ENCODE results near the gene ANKRD61.
"Not testable (repeated sequence)": the region's sequence is repeated elsewhere in the genome, so short reads cannot be mapped to it uniquely, and the experiment has no call there.

ANKRD61 gene

DNA sequence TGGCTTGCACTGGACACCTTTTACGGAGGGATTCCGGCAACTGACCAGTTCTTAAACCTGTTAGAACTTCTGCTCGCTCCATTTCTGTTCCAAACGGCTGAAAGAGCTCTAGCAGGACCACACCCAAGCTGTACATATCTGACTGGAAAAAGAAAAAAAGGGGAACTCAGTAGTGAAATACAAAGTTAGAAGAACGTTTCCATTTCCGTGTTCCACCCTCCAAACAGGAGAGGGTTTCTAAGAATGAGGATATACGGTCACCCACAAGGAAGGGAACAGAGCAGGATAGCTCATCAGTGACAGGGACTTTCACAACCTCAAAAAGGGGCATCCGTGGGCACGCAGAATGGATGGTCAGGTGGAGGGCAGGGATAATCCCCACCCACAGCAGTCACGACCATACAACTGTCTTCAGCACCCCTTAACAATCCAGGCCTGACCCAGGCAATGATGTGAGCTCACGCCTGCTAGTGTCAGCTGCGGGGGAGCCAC is 4.3 kb upstream of the ANKRD61 start:
- no peak for DNase-seq (ENCODE audit: low read depth, low spot score)
- Histone ChIP-seq H3K9me3 (ENCODE audit: low read depth, low read length) (no peaks in the 10 kb centered on the region), H3K9ac (ENCODE audit: insufficient read length) (no peak overlapping the region), H3K36me3 (ENCODE audit: insufficient read depth, low read length) (peaks cover 75% of the 10 kb centered on the region), H3K27ac (no peak overlapping the region), H3K4me3 (no peak overlapping the region)
- TF ChIP-seq EZH2 (IDR thresholded peaks at IDR 0.05) (no peak), FOXP2 (optimal IDR thresholded peaks at IDR 0.05; ENCODE audit: control extremely low read depth, extremely low read length, insufficient read depth) (no peak), POLR2AphosphoS5 (IDR thresholded peaks at IDR 0.05; ENCODE audit: borderline replicate concordance, low read depth, low read length) (no peak)

- no peak for TF ChIP-seq FOXP2 (optimal IDR thresholded peaks at IDR 0.05; ENCODE audit: control extremely low read depth, extremely low read length, insufficient read depth)
- TF ChIP-seq EZH2 (IDR thresholded peaks at IDR 0.05) = no peak
- TF ChIP-seq POLR2AphosphoS5 (IDR thresholded peaks at IDR 0.05; ENCODE audit: borderline replicate concordance, low read depth, low read length) = no peak
- H3K9me3 ChIP-seq (ENCODE audit: low read depth, low read length) = no peaks in the 10 kb centered on the region
- H3K27ac ChIP-seq = no peak overlapping the region; the same call in 1 of the 2 replicates
- no peak overlapping the region for H3K4me3 ChIP-seq
- peaks cover 69% of the 10 kb centered on the region for H3K36me3 ChIP-seq (ENCODE audit: insufficient read depth, low read length)
- H3K9ac ChIP-seq (ENCODE audit: insufficient read length) = no peak overlapping the region
- no peak for DNase-seq (ENCODE audit: low read depth, low spot score)
Observed at GRCh38 chr7:6027806-6028365, 3.3 kb upstream of the ANKRD61 start.

- Histone ChIP-seq H3K27ac (no peak overlapping the region), H3K4me3 (no peak overlapping the region), H3K9me3 (ENCODE audit: low read depth, low read length) (no peaks in the 10 kb centered on the region), H3K9ac (ENCODE audit: insufficient read length) (no peak overlapping the region), H3K36me3 (ENCODE audit: insufficient read depth, low read length) (peaks cover 68% of the 10 kb centered on the region)
- TF ChIP-seq POLR2AphosphoS5 (IDR thresholded peaks at IDR 0.05; ENCODE audit: borderline replicate concordance, low read depth, low read length) (no peak), EZH2 (IDR thresholded peaks at IDR 0.05) (no peak), FOXP2 (optimal IDR thresholded peaks at IDR 0.05; ENCODE audit: control extremely low read depth, extremely low read length, insufficient read depth) (no peak)
- no peak for DNase-seq (ENCODE audit: low read depth, low spot score)
Observed at GRCh38 chr7:6028563-6028962, 2.6 kb upstream of the ANKRD61 start.

DNA sequence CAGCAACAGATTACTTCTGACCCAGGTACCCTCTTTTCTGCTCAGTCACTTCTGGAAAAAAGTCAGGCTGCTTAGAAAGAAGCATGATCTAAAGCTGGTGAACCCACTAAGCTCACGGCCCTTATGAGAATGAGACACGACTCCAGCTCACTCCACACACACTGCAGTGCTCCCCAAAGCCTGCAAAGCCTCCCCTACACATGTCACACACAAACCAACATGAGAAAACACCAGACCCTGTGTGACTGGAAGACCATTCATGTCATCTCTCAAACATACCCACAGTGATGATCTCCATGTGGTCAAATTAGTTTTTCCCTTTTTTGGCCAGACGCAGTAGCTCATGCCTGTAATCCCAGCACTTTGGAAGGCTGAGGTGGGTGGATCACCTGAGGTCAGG is 391 bp downstream of the ANKRD61 start:
- no peak overlapping the region for H3K9ac ChIP-seq (ENCODE audit: insufficient read length)
- DNase-seq (ENCODE audit: low read depth, low spot score) = no peak
- TF ChIP-seq EZH2 (IDR thresholded peaks at IDR 0.05) = no peak
- no peak for TF ChIP-seq POLR2AphosphoS5 (IDR thresholded peaks at IDR 0.05; ENCODE audit: borderline replicate concordance, low read depth, low read length)
- TF ChIP-seq FOXP2 (optimal IDR thresholded peaks at IDR 0.05; ENCODE audit: control extremely low read depth, extremely low read length, insufficient read depth) = no peak
- H3K36me3 ChIP-seq (ENCODE audit: insufficient read depth, low read length) = peaks cover 61% of the 10 kb centered on the region
- H3K9me3 ChIP-seq (ENCODE audit: low read depth, low read length) = no peaks in the 10 kb centered on the region
- H3K4me3 ChIP-seq = no peak overlapping the region
- no peak overlapping the region for H3K27ac ChIP-seq

GRCh38 chr7:6032167-6032566 is 991 bp downstream of the ANKRD61 start:
- H3K4me3 ChIP-seq = no peak overlapping the region
- H3K36me3 ChIP-seq (ENCODE audit: insufficient read depth, low read length) = peaks cover 61% of the 10 kb centered on the region
- TF ChIP-seq POLR2AphosphoS5 (IDR thresholded peaks at IDR 0.05; ENCODE audit: borderline replicate concordance, low read depth, low read length) (no peak), EZH2 (IDR thresholded peaks at IDR 0.05) (no peak), FOXP2 (optimal IDR thresholded peaks at IDR 0.05; ENCODE audit: control extremely low read depth, extremely low read length, insufficient read depth) (no peak)
- H3K9me3 ChIP-seq (ENCODE audit: low read depth, low read length) = no peaks in the 10 kb centered on the region
- H3K27ac ChIP-seq = no peak overlapping the region
- no peak overlapping the region for H3K9ac ChIP-seq (ENCODE audit: insufficient read length)
- DNase-seq (ENCODE audit: low read depth, low spot score) = no peak

DNA sequence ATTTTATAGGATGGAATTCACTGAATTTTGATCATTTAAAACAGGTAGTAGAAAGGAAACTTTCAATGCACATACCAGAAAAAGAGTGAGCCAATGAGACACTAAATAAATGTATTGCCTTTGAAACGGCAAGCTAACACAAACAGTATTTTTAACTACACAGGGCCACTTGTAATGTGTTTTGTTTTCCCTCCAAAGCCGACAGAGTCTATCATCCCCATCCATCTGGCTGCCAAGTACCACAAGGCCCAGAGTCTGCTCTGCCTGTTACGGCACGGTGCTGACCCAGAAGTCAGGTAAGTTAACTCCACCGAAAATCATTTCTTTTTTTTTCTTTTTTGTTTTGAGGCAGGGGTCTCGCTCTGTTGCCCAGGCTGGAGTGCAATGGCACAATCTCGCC is 1.5 kb downstream of the ANKRD61 start:
- TF ChIP-seq EZH2 (IDR thresholded peaks at IDR 0.05) (no peak), POLR2AphosphoS5 (IDR thresholded peaks at IDR 0.05; ENCODE audit: borderline replicate concordance, low read depth, low read length) (no peak), FOXP2 (optimal IDR thresholded peaks at IDR 0.05; ENCODE audit: control extremely low read depth, extremely low read length, insufficient read depth) (no peak)
- no peak overlapping the region for H3K9ac ChIP-seq (ENCODE audit: insufficient read length)
- peaks cover 61% of the 10 kb centered on the region for H3K36me3 ChIP-seq (ENCODE audit: insufficient read depth, low read length)
- no peaks in the 10 kb centered on the region for H3K9me3 ChIP-seq (ENCODE audit: low read depth, low read length)
- no peak for DNase-seq (ENCODE audit: low read depth, low spot score)
- no peak overlapping the region for H3K4me3 ChIP-seq
- no peak overlapping the region for H3K27ac ChIP-seq

GRCh38 chr7:6035165-6035564 is 4.0 kb downstream of the ANKRD61 start:
- H3K4me3 ChIP-seq = no peak overlapping the region
- H3K9me3 ChIP-seq (ENCODE audit: low read depth, low read length) = no peaks in the 10 kb centered on the region
- H3K9ac ChIP-seq (ENCODE audit: insufficient read length) = no peak overlapping the region
- H3K27ac ChIP-seq = no peak overlapping the region
- H3K36me3 ChIP-seq (ENCODE audit: insufficient read depth, low read length) = peaks cover 62% of the 10 kb centered on the region
- no peak for DNase-seq (ENCODE audit: low read depth, low spot score)
- TF ChIP-seq POLR2AphosphoS5 (IDR thresholded peaks at IDR 0.05; ENCODE audit: borderline replicate concordance, low read depth, low read length) (no peak), EZH2 (IDR thresholded peaks at IDR 0.05) (no peak), FOXP2 (optimal IDR thresholded peaks at IDR 0.05; ENCODE audit: control extremely low read depth, extremely low read length, insufficient read depth) (no peak)

GRCh38 chr7:6035686-6036085 is 4.5 kb downstream of the ANKRD61 start:
- Histone ChIP-seq H3K27ac (no peak overlapping the region), H3K36me3 (ENCODE audit: insufficient read depth, low read length) (peaks cover 67% of the 10 kb centered on the region), H3K9me3 (ENCODE audit: low read depth, low read length) (no peaks in the 10 kb centered on the region), H3K4me3 (no peak overlapping the region), H3K9ac (ENCODE audit: insufficient read length) (no peak overlapping the region)
- DNase-seq (ENCODE audit: low read depth, low spot score) = no peak
- TF ChIP-seq POLR2AphosphoS5 (IDR thresholded peaks at IDR 0.05; ENCODE audit: borderline replicate concordance, low read depth, low read length) (no peak), FOXP2 (optimal IDR thresholded peaks at IDR 0.05; ENCODE audit: control extremely low read depth, extremely low read length, insufficient read depth) (no peak)

DNA sequence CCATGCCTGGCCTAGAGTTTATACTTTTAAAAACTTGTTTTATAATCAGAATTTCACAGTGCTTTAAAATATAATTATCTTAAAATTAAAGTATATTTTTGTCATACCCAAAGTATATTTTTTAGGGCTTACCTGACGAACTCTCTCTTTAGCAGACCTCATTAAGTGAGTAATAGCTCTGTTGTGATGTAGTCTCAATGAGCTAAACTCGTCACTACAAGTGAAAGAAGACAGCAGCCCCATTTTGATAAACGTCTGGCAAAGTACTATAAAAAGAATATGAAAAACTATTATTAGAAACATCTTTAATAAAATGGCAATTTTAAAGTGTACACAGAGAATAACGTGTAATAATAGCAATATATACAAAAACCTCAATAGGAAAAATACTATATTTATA is 18.6 kb downstream of the ANKRD61 start:
- H3K9me3 ChIP-seq (ENCODE audit: low read depth, low read length) = no peaks in the 10 kb centered on the region
- TF ChIP-seq POLR2AphosphoS5 (IDR thresholded peaks at IDR 0.05; ENCODE audit: borderline replicate concordance, low read depth, low read length) = no peak
- no peak for TF ChIP-seq EZH2 (IDR thresholded peaks at IDR 0.05)
- no peak for TF ChIP-seq FOXP2 (optimal IDR thresholded peaks at IDR 0.05; ENCODE audit: control extremely low read depth, extremely low read length, insufficient read depth)
- peaks cover 63% of the 10 kb centered on the region for H3K36me3 ChIP-seq (ENCODE audit: insufficient read depth, low read length)
- H3K4me3 ChIP-seq = no peak overlapping the region
- no peak overlapping the region for H3K9ac ChIP-seq (ENCODE audit: insufficient read length)
- H3K27ac ChIP-seq = no peak overlapping the region
- no peak for DNase-seq (ENCODE audit: low read depth, low spot score)

DNA sequence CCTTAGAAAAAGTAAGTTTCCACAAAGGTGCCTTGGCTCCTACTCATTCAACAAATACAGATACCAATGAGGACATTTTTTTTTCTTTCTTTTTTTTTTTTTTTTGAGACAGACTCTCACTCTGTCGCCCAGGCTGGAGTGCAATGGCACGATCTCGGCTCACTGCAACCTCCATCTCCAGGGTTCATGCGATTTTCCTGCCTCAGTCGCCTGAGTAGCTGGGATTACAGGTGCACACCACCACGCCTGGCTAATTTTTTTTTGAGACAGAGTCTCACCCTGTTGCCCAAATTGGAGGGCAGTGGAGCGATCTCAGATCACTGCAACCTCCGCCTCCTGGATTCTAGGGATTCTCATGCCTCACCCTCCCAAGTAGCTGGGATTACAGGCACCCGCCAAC is 20.0 kb downstream of the ANKRD61 start:
- H3K36me3 ChIP-seq (ENCODE audit: insufficient read depth, low read length) = peaks cover 60% of the 10 kb centered on the region
- H3K9ac ChIP-seq (ENCODE audit: insufficient read length); H3K9me3 ChIP-seq (ENCODE audit: low read depth, low read length); H3K4me3 ChIP-seq; H3K27ac ChIP-seq; DNase-seq (ENCODE audit: low read depth, low spot score): not testable (repeated sequence)

All from SK-N-MC (cell line).